K562 (cell line): ENCODE data around the gene UBXN2A. TPM values are rescaled to one million over a fixed set of nuclear protein-coding genes. Genes with fewer than 3 reads are reported as not detected.

ENCODE experiments used
- BHLHE40 ChIP-seq: IDR thresholded peaks from 2 replicates; pipeline ENCODE4 v1.6.1; 2011; ENCODE audit warnings: low read length, improper control_type of control experiment
- FOXK2 ChIP-seq, 2 experiments: fragments of 450-650 bp; IDR thresholded peaks in 1 of 2; conservative IDR thresholded peaks in 1 of 2; 2 replicates each; pipeline ENCODE4 v1.6.1; 2016; ENCODE audit warnings: low read depth in 2 of 2, mild to moderate bottlenecking in 1 of 2
- IFI16 ChIP-seq: fragments of 250-450 bp; sonication (Bioruptor Pico); IDR thresholded peaks from 2 replicates; pipeline ENCODE4 v2.1.2; 2022; ENCODE audit warnings: mild to moderate bottlenecking, inconsistent platforms
- MLLT1 ChIP-seq, 2 experiments: fragments of 450-650 bp; IDR thresholded peaks; 2 replicates each; pipeline ENCODE4 v1.6.1; 2016
- MYNN ChIP-seq, 2 experiments: sonication (generic); formaldehyde crosslinking in 1 of 2; IDR thresholded peaks; 2 replicates each; pipeline versions ENCODE4 v1.5.0 to v1.6.1; 2016 to 2020; ENCODE audit warnings: antibody characterized with exemption in 1 of 2, missing genetic modification reagents in 1 of 2
- NCOA6 ChIP-seq: fragments of 450-650 bp; IDR thresholded peaks from 2 replicates; pipeline ENCODE4 v1.6.1; 2017; ENCODE audit warnings: mild to moderate bottlenecking
- NUFIP1 ChIP-seq: fragments of 450-650 bp; IDR thresholded peaks from 2 replicates; pipeline ENCODE4 v1.6.1; 2018; ENCODE audit not compliant: partially characterized antibody
- RAD21 ChIP-seq, 2 experiments: fragments of 250-450 bp in 1 of 2; fragments of 450-650 bp in 1 of 2; sonication (Bioruptor Pico) in 1 of 2; formaldehyde crosslinking in 1 of 2; IDR thresholded peaks in 1 of 2; conservative IDR thresholded peaks in 1 of 2; 2 replicates each; pipeline versions ENCODE4 v1.4.0 to v1.8.0; 2020 to 2022; ENCODE audit warnings: mild to moderate bottlenecking in 2 of 2, moderate library complexity in 1 of 2
- RREB1 ChIP-seq: fragments of 250-450 bp; sonication (Bioruptor Pico); IDR thresholded peaks from 2 replicates; pipeline ENCODE4 v1.4.0; 2020
- STAT5B ChIP-seq: fragments of 250-450 bp; sonication (Bioruptor Pico); IDR thresholded peaks from 2 replicates; pipeline ENCODE4 v1.8.0; 2021; ENCODE audit warnings: mild to moderate bottlenecking, inconsistent platforms
- THAP12 ChIP-seq: fragments of 250-450 bp; sonication (Bioruptor Pico); IDR thresholded peaks from 2 replicates; pipeline ENCODE4 v1.9.0; 2021; ENCODE audit warnings: mild to moderate bottlenecking, inconsistent platforms
- ZNF140 ChIP-seq: fragments of 250-450 bp; sonication (Bioruptor Pico); IDR thresholded peaks from 2 replicates; pipeline ENCODE4 v1.8.0; 2021; ENCODE audit warnings: moderate library complexity, mild to moderate bottlenecking, inconsistent platforms
- ZNF175 ChIP-seq: fragments of 200-800 bp; sonication (Bioruptor generic); IDR thresholded peaks from 2 replicates; pipeline ENCODE4 v1.6.1; 2016; ENCODE audit warnings: low read depth, mild to moderate bottlenecking, missing genetic modification characterization, missing compliant biosample characterization
- ZNF280A ChIP-seq: fragments of 450-650 bp; IDR thresholded peaks from 2 replicates; pipeline ENCODE4 v1.6.1; 2018; ENCODE audit warnings: mild to moderate bottlenecking, low read depth; ENCODE audit not compliant: partially characterized antibody
- ZNF384 ChIP-seq: IDR thresholded peaks from 2 replicates; pipeline ENCODE4 v1.6.1; 2012; ENCODE audit warnings: low read depth, low read length, improper control_type of control experiment
- ZZZ3 ChIP-seq: fragments of 450-650 bp; IDR thresholded peaks from 2 replicates; pipeline ENCODE4 v1.6.1; 2016; ENCODE audit warnings: antibody characterized with exemption, mild to moderate bottlenecking, moderate library complexity
- polyA plus RNA-seq, 8 experiments: library from polyadenylated mRNA; depleted of rRNA in 4 of 8; stranded (reverse) in 5 of 8; unstranded in 3 of 8; fragments of >200 nt; fragmentation: Nextera tagmentation in 2 of 8; fragmentation: Illumina TruSeq in 1 of 8; extraction: Ambion mirVana in 2 of 8; extraction: Trizol in 1 of 8; gene quantifications; 2 replicates each; pipeline versions ENCODE4 v1.2.1 to v1.2.3, GENCODE V29; 2011 to 2014; ENCODE audit warnings: inconsistent platforms in 1 of 8, missing spikeins in 1 of 8
- total RNA-seq, 7 experiments: library from RNA; depleted of rRNA in 6 of 7; stranded (reverse); fragments of >200 nt in 6 of 7; fragmentation: Illumina TruSeq in 2 of 7; extraction: Trizol in 2 of 7; gene quantifications; 2 replicates each; pipeline versions ENCODE4 v1.2.1 to v1.2.3, GENCODE V29; 2011 to 2021; ENCODE audit warnings: low replicate concordance in 1 of 7

Gene UBXN2A
- total and polyA plus RNA-seq, 9 of the 15 experiments (the other 6 are each of a cell fraction or from before 2014, with no cell fraction given) = 3.4 to 25.6 (median 16.0) TPM

GRCh38 chr2:24009680-24010476 is 69.6 kb downstream of the UBXN2A start, which contains the start of gene MFSD2B (continued):
- TF ChIP-seq FOXK2 (conservative IDR thresholded peaks at IDR 0.05 in 1 of 2, IDR thresholded peaks at IDR 0.05 in 1 of 2; ENCODE audit: low read depth in 2 of 2) (no peak), MYNN (IDR thresholded peaks at IDR 0.05) (0 out of 2 replicates have a peak, but pooled peaks have one; percentile 24), MYNN (CRISPR knock-in tag; IDR thresholded peaks at IDR 0.05) (no peak), RAD21 (CRISPR knock-in tag; conservative IDR thresholded peaks at IDR 0.05 in 1 of 2, IDR thresholded peaks at IDR 0.05 in 1 of 2) (no peak), ZNF175 (CRISPR knock-in tag) (0 out of 2 replicates have a peak, but pooled peaks have one; percentile 38), ZNF140 (CRISPR knock-in tag) (no peak), STAT5B (CRISPR knock-in tag) (no peak), BHLHE40 (no peak), ZNF384 (no peak), THAP12 (CRISPR knock-in tag) (no peak), RREB1 (CRISPR knock-in tag) (0 out of 2 replicates have a peak, but pooled peaks have one; percentile 19), ZZZ3 (no peak), NUFIP1 (no peak), ZNF280A (no peak), IFI16 (CRISPR knock-in tag) (no peak), NCOA6 (no peak), MLLT1 (IDR thresholded peaks at IDR 0.05) (no peak)
